Measurements from ENCODE around the gene SMG7.

Gene SMG7

DNA sequence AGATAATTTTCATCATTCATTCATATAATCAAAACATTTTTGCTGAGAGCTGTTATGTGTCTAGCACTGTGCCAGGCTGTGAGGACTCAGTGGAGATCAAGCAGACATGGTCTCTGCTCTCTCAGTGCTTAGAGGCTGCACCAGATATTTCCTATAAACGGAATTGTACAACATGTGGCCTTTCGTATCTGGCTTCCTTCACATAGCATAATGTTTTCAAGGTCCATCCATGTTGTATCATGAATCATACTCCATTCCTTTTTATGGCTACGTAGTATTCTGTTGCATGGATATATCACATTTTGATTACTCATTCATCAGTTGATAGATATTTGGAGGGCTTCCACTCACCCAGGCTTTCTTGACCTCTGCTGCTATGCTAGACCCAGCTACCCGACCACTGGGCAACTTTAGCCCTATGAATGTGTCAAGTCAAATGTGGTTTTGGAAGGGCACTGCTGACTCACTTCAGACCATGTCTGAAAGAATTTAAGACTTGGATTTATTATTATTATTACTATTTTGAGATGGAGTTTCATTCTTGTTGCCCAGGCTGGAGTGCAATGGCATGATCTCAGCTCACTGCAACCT is 99.5 kb downstream of the SMG7 start:
- Mint-ChIP-seq H3K27me3 (ENCODE audit: low read depth) (no peaks in the 10 kb centered on the region), H3K9me3 (no peaks in the 10 kb centered on the region), H3K4me3 (no peak overlapping the region), H3K36me3 (ENCODE audit: low read depth) (peaks cover 35% of the 10 kb centered on the region), H3K4me1 (ENCODE audit: low read depth) (peaks cover 12% of the 10 kb centered on the region), H3K27ac (no peak overlapping the region)

DNA sequence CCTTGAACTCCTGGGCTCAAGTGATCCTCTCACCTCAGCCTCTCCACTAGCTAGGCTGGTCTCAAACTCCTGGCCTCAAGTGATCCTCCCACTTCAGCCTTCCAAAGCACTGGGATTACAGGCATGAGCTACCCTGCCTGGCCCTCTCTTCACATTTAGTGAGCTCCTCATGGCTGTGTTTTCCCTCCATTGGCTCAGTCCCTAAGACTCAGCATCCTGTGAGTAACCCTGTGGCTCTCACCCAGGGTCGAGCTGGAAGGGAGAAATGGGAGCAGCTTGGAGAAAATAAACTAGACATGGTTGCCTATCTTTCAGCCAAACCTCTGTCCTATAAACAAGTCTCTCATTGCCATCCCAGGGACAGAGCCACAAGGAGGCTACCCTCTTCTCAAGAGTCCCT is 100.4 kb downstream of the SMG7 start:
- no peaks in the 10 kb centered on the region for H3K9me3 Mint-ChIP-seq
- peaks cover 8% of the 10 kb centered on the region for H3K4me1 Mint-ChIP-seq (ENCODE audit: low read depth)
- H3K27me3 Mint-ChIP-seq (ENCODE audit: low read depth): no peaks in the 10 kb centered on the region
- no peak overlapping the region for H3K4me3 Mint-ChIP-seq
- no peak overlapping the region for H3K27ac Mint-ChIP-seq
- peaks cover 29% of the 10 kb centered on the region for H3K36me3 Mint-ChIP-seq (ENCODE audit: low read depth)

DNA sequence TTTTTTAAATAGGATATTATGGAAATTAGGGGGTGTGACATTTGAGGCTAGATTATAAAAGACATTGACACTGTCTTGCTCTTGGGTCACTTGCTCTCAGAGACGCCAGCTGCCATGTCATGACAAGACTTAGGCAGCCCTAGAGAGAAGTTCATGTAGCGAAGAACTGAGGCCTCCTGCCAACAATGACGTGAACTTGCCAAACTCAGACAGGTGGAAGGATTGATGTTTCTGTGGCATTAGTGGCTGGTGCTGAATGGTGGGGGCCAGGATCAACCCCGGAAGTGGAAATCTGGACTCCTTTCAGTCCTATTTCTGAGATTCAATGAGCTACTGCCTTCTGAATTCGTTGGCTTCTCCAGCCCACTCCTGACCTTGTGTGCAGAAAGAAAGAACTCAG is 103.3 kb downstream of the SMG7 start:
- H3K4me1 Mint-ChIP-seq (ENCODE audit: low read depth): peaks cover 10% of the 10 kb centered on the region
- no peak overlapping the region for H3K4me3 Mint-ChIP-seq
- no peaks in the 10 kb centered on the region for H3K27me3 Mint-ChIP-seq (ENCODE audit: low read depth)
- H3K9me3 Mint-ChIP-seq: no peaks in the 10 kb centered on the region
- H3K27ac Mint-ChIP-seq: no peak overlapping the region
- H3K36me3 Mint-ChIP-seq (ENCODE audit: low read depth): peaks cover 16% of the 10 kb centered on the region

DNA sequence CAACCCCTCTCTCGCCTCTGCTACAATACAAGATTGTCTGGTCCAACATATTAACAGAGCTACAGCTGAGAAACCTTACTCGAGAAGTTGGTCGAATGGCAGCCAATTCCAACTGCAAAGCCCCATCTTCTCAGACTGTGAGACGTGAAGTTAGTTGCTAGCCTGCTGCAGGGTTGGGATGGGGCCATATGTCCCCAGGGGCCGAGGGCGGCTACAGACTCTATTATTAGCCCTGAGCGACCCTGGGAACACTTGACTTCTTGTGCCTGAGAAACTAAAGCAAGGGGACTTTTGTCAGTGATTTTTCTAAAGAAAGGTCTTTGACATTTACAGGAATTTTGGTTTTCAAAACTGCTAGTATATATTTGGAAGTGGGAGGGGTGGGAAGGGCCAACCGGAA is 104.2 kb downstream of the SMG7 start:
- H3K27ac Mint-ChIP-seq: no peak overlapping the region
- no peaks in the 10 kb centered on the region for H3K9me3 Mint-ChIP-seq
- H3K4me1 Mint-ChIP-seq (ENCODE audit: low read depth): peaks cover 13% of the 10 kb centered on the region
- no peak overlapping the region for H3K4me3 Mint-ChIP-seq
- peaks cover 13% of the 10 kb centered on the region for H3K36me3 Mint-ChIP-seq (ENCODE audit: low read depth)
- no peaks in the 10 kb centered on the region for H3K27me3 Mint-ChIP-seq (ENCODE audit: low read depth)

DNA sequence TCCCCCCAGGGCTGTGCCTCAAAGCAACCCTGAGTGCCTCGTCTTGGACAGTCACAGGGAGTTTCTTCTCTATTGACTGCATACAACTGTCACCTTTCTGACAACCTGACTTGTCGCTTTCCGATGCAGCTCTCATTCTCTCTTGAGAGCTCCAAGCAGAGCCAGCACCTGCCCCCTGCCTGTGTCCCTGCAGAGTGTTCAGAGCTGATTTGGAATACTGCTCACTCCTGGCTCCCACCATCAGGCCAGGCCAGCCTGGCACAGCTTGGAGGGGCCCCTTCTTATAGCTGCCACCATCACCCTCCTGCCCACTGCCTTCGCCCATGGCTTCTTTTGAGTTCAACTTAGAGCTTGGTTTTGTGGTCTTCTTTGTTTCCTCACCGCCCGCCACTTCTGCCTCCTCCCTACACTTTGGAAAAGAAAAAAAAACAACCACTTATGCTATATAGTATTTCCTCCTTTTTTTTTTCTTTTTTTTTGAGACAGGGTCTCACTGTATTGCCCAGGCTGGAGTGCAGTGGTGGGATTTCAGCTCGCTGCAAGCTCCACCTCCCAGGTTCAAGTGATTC is 105.7 kb downstream of the SMG7 start:
- H3K4me3 Mint-ChIP-seq: no peak overlapping the region
- H3K4me1 Mint-ChIP-seq (ENCODE audit: low read depth): peaks cover 16% of the 10 kb centered on the region
- no peaks in the 10 kb centered on the region for H3K9me3 Mint-ChIP-seq
- H3K27ac Mint-ChIP-seq: no peak overlapping the region
- no peaks in the 10 kb centered on the region for H3K27me3 Mint-ChIP-seq (ENCODE audit: low read depth)
- H3K36me3 Mint-ChIP-seq (ENCODE audit: low read depth): peaks cover 15% of the 10 kb centered on the region

DNA sequence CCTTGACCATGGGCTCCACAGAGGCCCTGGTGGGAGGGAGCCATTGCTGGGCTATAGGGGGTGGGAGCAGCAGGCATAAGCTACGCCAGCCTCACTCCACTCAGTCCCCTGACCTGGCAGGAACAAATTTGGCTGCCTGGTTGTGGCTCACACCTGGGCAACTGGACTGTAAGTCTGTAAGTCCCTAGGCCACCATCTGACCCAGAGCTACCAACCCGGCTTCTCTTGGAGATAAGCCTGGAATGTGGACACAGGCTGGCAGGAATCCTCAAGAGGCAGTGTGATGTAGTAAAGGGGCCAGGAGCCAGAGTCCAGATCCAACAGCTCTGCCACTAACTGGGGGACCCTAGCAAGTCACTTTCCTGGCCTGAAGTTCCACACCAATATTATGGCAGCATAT is 106.6 kb downstream of the SMG7 start:
- Mint-ChIP-seq H3K27me3 (ENCODE audit: low read depth) (no peaks in the 10 kb centered on the region), H3K4me1 (ENCODE audit: low read depth) (peaks cover 16% of the 10 kb centered on the region), H3K9me3 (no peaks in the 10 kb centered on the region), H3K4me3 (no peak overlapping the region), H3K27ac (no peak overlapping the region), H3K36me3 (ENCODE audit: low read depth) (peaks cover 12% of the 10 kb centered on the region)

DNA sequence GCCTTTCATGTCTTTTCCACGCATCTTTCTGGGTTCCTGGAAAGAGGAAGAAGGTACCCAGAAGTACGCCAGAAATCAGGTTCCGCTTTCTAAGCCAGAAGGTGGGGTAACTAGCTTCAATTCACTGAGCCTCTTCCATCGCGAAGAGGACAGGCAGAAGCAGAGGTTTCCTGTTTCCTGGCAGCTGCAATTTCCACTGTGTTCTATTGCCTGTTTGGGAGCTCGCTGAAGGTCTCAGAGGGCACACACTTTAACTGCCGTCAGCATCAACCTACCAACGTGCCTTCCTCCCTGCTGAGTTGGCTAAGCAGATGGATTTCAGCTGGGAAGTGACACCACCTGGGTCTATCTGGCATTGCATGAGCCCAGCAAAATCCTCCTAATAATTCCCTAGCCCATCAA is 108.0 kb downstream of the SMG7 start:
- peaks cover 11% of the 10 kb centered on the region for H3K36me3 Mint-ChIP-seq (ENCODE audit: low read depth)
- no peaks in the 10 kb centered on the region for H3K9me3 Mint-ChIP-seq
- peak overlapping the region; percentile 62 for H3K4me3 Mint-ChIP-seq
- H3K27ac Mint-ChIP-seq: peak overlapping the region; percentile 83
- no peaks in the 10 kb centered on the region for H3K27me3 Mint-ChIP-seq (ENCODE audit: low read depth)
- H3K4me1 Mint-ChIP-seq (ENCODE audit: low read depth): peaks cover 24% of the 10 kb centered on the region

DNA sequence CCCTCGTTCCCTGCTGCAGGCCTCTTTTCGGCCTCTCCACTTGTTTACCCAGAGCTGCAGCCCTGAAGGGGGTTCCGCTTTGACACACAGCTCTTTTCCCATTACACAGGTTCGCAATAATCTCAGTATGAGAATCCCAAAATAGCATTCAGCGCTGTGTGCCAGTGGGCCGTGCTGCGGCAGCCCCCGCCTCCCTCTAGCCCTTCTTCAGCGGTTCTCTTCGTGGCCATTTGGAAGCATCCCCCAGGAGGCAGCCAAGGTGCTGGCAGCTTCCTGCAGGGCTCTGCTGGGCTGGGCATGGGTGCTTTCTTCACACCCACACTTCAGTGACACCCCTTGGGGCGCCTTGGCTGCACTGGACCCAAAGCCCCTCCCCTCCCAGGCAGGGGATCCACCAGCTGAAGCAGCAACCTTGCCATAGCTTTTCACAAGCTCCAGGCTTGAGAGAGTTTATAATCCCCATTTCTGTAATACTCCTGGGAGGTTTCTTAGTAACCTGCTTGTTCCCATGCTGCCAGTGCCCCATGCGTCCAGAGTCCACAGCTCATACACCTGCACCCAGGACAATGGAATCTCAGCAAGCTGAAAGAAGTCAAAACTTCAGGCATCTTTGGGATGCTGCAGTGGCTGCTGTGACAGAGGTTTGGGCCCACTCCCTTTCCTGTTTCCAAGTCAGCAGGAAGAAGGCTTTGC is 109.9 kb downstream of the SMG7 start:
- Mint-ChIP-seq H3K4me1 (ENCODE audit: low read depth) (peaks cover 25% of the 10 kb centered on the region), H3K27me3 (ENCODE audit: low read depth) (no peaks in the 10 kb centered on the region), H3K9me3 (no peaks in the 10 kb centered on the region), H3K4me3 (no peak overlapping the region), H3K27ac (no peak overlapping the region), H3K36me3 (ENCODE audit: low read depth) (peaks cover 14% of the 10 kb centered on the region)

DNA sequence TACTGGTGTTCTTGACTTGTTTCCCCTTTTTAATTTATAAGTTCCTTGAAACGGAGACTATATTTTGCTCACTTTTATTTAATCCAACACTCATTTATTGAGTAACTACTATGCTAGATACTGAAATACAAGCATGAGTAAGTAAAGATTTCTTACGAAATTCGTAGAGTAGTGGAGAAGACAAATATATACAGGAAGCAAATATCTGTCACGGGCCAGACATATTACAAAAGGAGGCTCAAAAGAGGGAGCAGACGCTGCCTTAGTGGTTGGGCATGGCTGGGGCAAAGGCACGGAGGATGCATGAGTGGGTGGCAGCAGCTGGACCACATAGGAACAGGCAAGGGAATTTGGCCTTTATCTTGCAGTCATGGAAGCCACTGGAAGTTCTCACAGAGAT is 111.2 kb downstream of the SMG7 start:
- no peaks in the 10 kb centered on the region for H3K27me3 Mint-ChIP-seq (ENCODE audit: low read depth)
- H3K36me3 Mint-ChIP-seq (ENCODE audit: low read depth): peaks cover 17% of the 10 kb centered on the region
- H3K4me3 Mint-ChIP-seq: no peak overlapping the region
- peaks cover 31% of the 10 kb centered on the region for H3K4me1 Mint-ChIP-seq (ENCODE audit: low read depth)
- H3K9me3 Mint-ChIP-seq: no peaks in the 10 kb centered on the region
- no peak overlapping the region for H3K27ac Mint-ChIP-seq

DNA sequence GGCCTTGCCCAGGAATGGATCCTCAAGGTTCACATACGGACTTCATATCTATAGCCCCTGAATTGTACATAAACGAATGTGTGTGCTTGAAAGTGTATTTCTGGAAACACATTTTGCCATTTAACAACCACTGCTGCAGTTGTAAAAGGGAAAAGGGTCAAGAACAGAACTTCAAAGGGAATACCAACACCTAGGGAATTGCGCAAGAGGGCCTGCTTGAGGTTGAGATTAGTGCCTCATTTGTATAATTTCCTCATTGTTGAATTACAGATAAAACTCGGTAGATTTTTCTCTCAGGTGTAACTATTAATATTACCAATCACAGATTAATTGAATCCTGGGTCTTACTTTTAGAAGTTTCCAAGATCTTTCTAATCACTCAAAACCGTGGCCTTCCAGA is 111.8 kb downstream of the SMG7 start:
- no peak overlapping the region for H3K27ac Mint-ChIP-seq
- H3K4me1 Mint-ChIP-seq (ENCODE audit: low read depth): peaks cover 37% of the 10 kb centered on the region
- peaks cover 17% of the 10 kb centered on the region for H3K36me3 Mint-ChIP-seq (ENCODE audit: low read depth)
- H3K9me3 Mint-ChIP-seq: no peaks in the 10 kb centered on the region
- H3K27me3 Mint-ChIP-seq (ENCODE audit: low read depth): no peaks in the 10 kb centered on the region
- H3K4me3 Mint-ChIP-seq: no peak overlapping the region

DNA sequence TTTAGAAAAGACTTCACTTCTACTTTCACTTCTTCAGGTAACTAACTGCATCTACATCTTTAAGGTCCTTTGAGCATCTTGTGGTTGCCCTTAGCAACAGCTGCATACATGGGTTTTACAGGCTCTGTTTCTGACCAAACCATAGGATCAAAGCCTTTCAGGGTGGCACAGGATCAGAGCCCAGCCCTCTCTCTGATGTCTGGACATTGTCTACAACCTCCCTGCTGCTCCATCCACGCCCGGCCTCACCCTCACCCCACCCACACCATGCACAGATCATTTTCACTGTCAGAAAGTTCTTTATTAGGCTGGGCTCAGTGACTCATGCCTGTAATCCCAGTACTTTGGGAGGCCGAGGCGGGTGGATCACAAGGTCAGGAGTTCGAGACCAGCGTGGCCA is 112.7 kb downstream of the SMG7 start:
- Mint-ChIP-seq H3K27me3 (ENCODE audit: low read depth) (no peaks in the 10 kb centered on the region), H3K9me3 (no peaks in the 10 kb centered on the region), H3K4me1 (ENCODE audit: low read depth) (peaks cover 40% of the 10 kb centered on the region), H3K36me3 (ENCODE audit: low read depth) (peaks cover 19% of the 10 kb centered on the region), H3K4me3 (no peak overlapping the region), H3K27ac (no peak overlapping the region)

DNA sequence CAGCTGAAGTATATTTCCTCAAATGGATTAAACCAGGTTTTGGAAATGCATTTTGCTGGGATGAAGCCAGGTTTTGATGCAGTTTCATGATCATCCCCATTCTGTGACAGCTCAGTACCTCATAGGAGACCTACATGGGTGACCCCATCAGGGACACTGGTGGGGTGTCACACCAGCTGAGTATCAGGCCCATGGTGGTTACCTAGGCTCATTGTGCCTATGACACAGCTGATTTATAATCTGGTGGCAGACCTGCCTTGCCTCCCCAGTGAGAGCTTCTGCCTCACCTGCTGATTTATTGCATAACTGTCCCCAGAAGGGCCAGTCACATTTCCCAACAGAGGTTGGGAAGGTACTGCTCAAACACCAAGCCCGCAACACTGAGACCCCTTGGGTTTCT is 114.2 kb downstream of the SMG7 start:
- no peak overlapping the region for H3K27ac Mint-ChIP-seq
- H3K36me3 Mint-ChIP-seq (ENCODE audit: low read depth): peaks cover 19% of the 10 kb centered on the region
- H3K4me3 Mint-ChIP-seq: no peak overlapping the region
- H3K4me1 Mint-ChIP-seq (ENCODE audit: low read depth): peaks cover 43% of the 10 kb centered on the region
- H3K9me3 Mint-ChIP-seq: no peaks in the 10 kb centered on the region
- H3K27me3 Mint-ChIP-seq (ENCODE audit: low read depth): no peaks in the 10 kb centered on the region

DNA sequence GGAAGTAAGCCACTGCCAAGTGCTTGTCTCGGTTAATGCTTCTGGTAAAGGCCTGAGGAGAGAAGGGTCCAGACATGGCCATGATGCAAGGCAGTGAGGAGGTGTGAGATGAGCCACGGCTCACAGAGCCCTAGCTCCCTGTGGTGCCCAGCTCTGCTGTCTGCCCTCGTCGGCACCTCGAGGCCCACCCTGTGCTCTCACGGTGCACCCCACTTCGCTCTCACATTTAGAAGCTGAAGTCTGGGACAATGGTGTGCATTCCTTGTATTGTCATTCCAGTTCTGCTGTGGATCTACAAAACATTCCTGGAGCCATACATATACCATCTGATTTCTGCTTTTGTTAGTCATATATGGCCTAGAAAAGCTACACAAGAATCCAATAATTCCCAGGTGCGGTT is 114.6 kb downstream of the SMG7 start:
- Mint-ChIP-seq H3K27me3 (ENCODE audit: low read depth) (no peaks in the 10 kb centered on the region), H3K27ac (no peak overlapping the region), H3K4me1 (ENCODE audit: low read depth) (peaks cover 44% of the 10 kb centered on the region), H3K4me3 (no peak overlapping the region), H3K36me3 (ENCODE audit: low read depth) (peaks cover 18% of the 10 kb centered on the region), H3K9me3 (no peaks in the 10 kb centered on the region)

DNA sequence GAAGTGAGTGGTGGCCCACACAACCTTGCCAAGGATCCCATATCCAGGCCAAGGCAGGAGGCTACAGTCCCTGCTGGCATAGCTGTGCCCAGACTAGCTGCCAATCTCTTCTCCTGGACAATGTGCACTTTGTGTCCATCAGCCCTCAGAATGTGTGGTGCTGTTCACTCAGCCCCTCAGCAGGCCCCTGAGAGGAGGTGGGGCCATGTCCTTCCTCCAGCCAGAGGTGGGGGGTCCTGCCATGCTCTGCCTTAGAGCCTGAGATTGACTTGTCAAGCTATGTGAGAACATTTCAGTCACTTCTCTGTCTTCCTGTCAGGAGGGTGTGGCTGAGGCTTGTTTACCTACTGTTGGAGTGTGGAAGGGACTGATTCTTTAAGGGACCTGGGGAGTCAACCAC is 116.5 kb downstream of the SMG7 start:
- Mint-ChIP-seq H3K27ac (peak overlapping the region; percentile 79), H3K36me3 (ENCODE audit: low read depth) (peaks cover 20% of the 10 kb centered on the region), H3K4me1 (ENCODE audit: low read depth) (peaks cover 55% of the 10 kb centered on the region), H3K27me3 (ENCODE audit: low read depth) (no peaks in the 10 kb centered on the region), H3K9me3 (no peaks in the 10 kb centered on the region), H3K4me3 (peak overlapping the region; percentile 82)

DNA sequence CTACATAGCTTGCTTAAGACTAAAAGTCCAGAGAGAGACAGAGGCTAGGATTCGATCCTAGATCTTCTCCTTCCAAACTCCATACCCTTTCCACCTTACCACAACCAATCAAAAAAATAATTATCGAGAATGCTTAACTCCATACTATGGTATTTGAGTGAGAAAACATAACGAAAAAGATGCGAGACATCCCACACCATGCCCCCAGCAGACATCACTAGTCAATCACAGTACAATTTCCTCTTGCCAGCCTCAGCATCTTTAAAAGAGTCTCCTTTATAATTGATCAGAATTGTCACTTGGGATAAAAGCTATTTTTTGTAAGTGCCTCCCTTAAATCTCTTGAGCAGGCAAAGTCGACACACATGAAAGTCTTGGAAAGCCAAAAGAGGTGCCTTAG is 117.1 kb downstream of the SMG7 start:
- H3K4me3 Mint-ChIP-seq: peak overlapping the region; percentile 82
- H3K36me3 Mint-ChIP-seq (ENCODE audit: low read depth): peaks cover 19% of the 10 kb centered on the region
- peaks cover 54% of the 10 kb centered on the region for H3K4me1 Mint-ChIP-seq (ENCODE audit: low read depth)
- no peaks in the 10 kb centered on the region for H3K9me3 Mint-ChIP-seq
- peak overlapping the region; percentile 79 for H3K27ac Mint-ChIP-seq
- no peaks in the 10 kb centered on the region for H3K27me3 Mint-ChIP-seq (ENCODE audit: low read depth)
